ENCODE measurements around the gene DNAAF2.
A peak's percentile ranks its signal among the peaks of the same experiment; 100 is the strongest.
"Not testable (repeated sequence)": the region's sequence is repeated elsewhere in the genome, so short reads cannot be mapped to it uniquely, and the experiment has no call there.

DNAAF2 gene

GRCh38 chr14:49634547-49635334 is at the start of gene DNAAF2:
TSS of gene DNAAF2 (minus strand) at chr14:49635244. CDS start at chr14:49635149, 95 bp downstream.
- peak within 1 kb of the TSS; percentile 98 for H3K4me3 ChIP-seq (replicated peaks; ENCODE audit: low read depth, low read length)
- peak; percentile 49 for DNase-seq (ENCODE audit: extremely low read depth, low read depth)
- TF ChIP-seq CTCF (IDR thresholded peaks at IDR 0.05; ENCODE audit: low read depth, low read length, missing control alignments), result no peak

GRCh38 chr14:49679271-49679670 is 44.2 kb upstream of the DNAAF2 start:
- H3K4me3 ChIP-seq (replicated peaks; ENCODE audit: low read depth, low read length), result no peak overlapping the region
- no peak for DNase-seq (ENCODE audit: extremely low read depth, low read depth)
- no peak for TF ChIP-seq CTCF (IDR thresholded peaks at IDR 0.05; ENCODE audit: low read depth, low read length, missing control alignments)

GRCh38 chr14:49677643-49678042 is 42.6 kb upstream of the DNAAF2 start:
- no peak overlapping the region for H3K4me3 ChIP-seq (replicated peaks; ENCODE audit: low read depth, low read length)
- DNase-seq (ENCODE audit: extremely low read depth, low read depth), result no peak
- TF ChIP-seq CTCF (IDR thresholded peaks at IDR 0.05; ENCODE audit: low read depth, low read length, missing control alignments), result no peak

DNA sequence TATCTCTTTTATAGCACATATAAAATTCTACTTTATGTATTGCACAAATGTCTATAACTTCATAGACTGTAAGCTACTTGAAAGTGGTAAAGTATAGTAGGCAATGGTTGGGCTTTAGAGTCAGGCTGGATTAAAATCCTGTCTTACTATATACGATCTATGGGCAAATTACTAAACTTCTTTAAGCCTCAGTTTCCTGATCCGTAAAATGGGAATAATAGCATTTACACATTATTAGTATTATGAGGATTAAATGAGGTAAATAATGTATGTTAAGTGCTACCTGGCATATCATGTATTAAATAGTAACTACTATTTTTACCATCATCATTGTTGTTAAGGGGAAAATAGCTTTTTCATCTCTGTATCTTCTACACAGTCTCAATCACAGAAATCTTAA is 38.5 kb upstream of the DNAAF2 start:
- DNase-seq (ENCODE audit: extremely low read depth, low read depth), result no peak
- H3K4me3 ChIP-seq (replicated peaks; ENCODE audit: low read depth, low read length), result no peak overlapping the region
- no peak for TF ChIP-seq CTCF (IDR thresholded peaks at IDR 0.05; ENCODE audit: low read depth, low read length, missing control alignments)

DNA sequence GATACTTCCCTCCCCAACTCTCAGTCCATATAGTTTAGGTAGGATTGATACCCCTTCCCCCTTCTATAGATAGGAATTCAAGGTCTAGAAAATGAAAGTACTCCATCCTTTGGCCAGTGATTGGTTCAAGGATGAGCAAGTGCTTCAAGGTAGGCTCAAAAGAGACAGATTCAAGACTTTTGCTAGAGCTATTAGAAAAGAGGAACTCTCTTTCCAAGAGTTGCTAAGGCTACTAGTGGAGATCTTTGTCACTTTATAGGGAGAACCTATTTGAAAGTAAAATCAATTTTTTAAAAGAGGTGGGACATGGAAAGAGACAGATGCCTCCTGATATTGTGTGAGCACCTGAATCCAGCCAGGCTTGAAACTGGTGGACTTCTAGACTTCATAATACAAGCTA is 35.4 kb upstream of the DNAAF2 start:
- DNase-seq (ENCODE audit: extremely low read depth, low read depth), result no peak
- no peak overlapping the region for H3K4me3 ChIP-seq (replicated peaks; ENCODE audit: low read depth, low read length)
- no peak for TF ChIP-seq CTCF (IDR thresholded peaks at IDR 0.05; ENCODE audit: low read depth, low read length, missing control alignments)

DNA sequence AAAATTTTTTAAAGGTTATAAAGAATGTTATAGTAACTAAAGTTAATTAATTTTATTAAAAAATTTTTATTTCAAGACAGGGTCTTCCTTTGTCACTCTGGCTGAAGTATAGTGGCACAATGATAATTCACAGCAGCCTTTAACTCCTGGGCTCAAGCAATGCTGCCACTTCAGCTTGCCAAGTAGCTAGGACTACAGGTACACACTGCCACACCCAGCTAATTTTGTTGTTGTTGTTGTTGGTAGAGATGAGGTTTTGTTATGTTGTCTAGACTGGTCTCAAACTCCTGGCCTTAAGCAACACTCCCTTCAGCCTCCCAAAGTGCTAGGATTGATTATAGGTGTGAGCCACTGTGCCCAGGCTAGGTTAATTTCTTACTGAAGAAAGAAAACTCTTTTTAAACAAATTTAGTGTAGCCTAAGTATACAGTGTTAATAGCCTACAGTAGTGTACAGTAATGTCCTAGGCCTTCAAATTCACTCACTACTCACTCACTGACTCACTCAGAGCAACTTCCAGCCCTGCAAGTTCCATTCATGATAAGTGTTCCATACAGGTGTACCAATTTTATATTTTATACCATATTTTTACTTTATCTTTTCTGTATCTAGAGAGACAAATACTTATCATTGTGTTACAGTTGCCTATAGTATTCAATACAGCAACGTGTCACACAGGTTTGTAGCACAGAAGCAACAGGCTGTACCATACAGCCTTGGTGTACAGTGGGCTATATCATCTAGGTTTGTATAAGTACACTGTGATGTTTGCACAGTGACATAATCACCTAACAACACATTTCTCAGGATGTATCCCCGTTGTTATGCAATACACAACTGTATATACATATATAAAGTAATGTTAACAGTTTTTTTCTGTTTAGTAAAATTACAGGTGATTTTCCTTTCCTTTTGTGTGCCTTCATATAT is 24.7 kb upstream of the DNAAF2 start:
- H3K4me3 ChIP-seq (replicated peaks; ENCODE audit: low read depth, low read length), result no peak overlapping the region
- no peak for TF ChIP-seq CTCF (IDR thresholded peaks at IDR 0.05; ENCODE audit: low read depth, low read length, missing control alignments)
- DNase-seq (ENCODE audit: extremely low read depth, low read depth), result no peak

DNA sequence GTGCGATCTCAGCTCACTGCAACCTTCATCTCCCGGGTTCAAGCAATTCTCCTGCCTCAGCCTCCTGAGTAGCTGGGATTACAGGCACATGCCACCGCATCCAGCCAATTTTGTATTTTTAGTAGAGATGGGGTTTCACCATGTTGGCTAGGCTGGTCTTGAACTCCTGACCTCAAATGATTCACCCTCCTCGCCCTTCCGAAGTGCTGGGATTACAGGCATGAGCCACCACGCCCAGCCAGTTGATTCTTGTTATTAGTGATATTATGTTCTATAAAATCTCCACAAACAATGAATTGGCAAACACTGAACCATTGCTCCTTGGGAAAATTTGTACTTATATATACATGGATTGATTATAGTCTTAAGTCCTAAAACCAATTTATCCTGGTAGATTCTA is 22.5 kb upstream of the DNAAF2 start:
- DNase-seq (ENCODE audit: extremely low read depth, low read depth); H3K4me3 ChIP-seq (replicated peaks; ENCODE audit: low read depth, low read length): not testable (repeated sequence)
